Measurements from ENCODE around the gene TOMM70. TPM values are rescaled to one million over a fixed set of nuclear protein-coding genes. Genes with fewer than 3 reads are reported as not detected.

Gene TOMM70
- total RNA-seq, 1 experiment from 2014 or later, result 107 TPM

GRCh38 chr3:100411091-100411982 is 10.4 kb upstream of the TOMM70 start:
- no peak for DNase-seq (ENCODE audit: low read depth)

GRCh38 chr3:100407977-100408532 is 7.2 kb upstream of the TOMM70 start:
- DNase-seq (ENCODE audit: low read depth), result no peak

- DNase-seq (ENCODE audit: low read depth), result no peak
Measured at GRCh38 chr3:100407164-100407563, 6.3 kb upstream of the TOMM70 start.

- no peak for DNase-seq (ENCODE audit: low read depth)
Measured at GRCh38 chr3:100404250-100404548, 3.3 kb upstream of the TOMM70 start.

- DNase-seq (ENCODE audit: low read depth), result peak; percentile 38
Measured at GRCh38 chr3:100403362-100404249, 2.7 kb upstream of the TOMM70 start.

- DNase-seq (ENCODE audit: low read depth), result no peak
Measured at GRCh38 chr3:100402891-100403290, 2.0 kb upstream of the TOMM70 start.

- peak; percentile 18 for DNase-seq (ENCODE audit: low read depth)
Measured at GRCh38 chr3:100402256-100402655, 1.4 kb upstream of the TOMM70 start.

GRCh38 chr3:100401674-100402041 is 769 bp upstream of the TOMM70 start:
- peak; percentile 65 for DNase-seq (ENCODE audit: low read depth)

- peak; percentile 46 for DNase-seq (ENCODE audit: low read depth)
Measured at GRCh38 chr3:100400419-100400779, 490 bp downstream of the TOMM70 start.

- no peak for DNase-seq (ENCODE audit: low read depth)
Measured at GRCh38 chr3:100399341-100400071, 1.4 kb downstream of the TOMM70 start.

GRCh38 chr3:100396967-100397366 is 3.9 kb downstream of the TOMM70 start:
- DNase-seq (ENCODE audit: low read depth), result no peak

- DNase-seq (ENCODE audit: low read depth), result no peak
Measured at GRCh38 chr3:100395679-100396431, 5.0 kb downstream of the TOMM70 start.

GRCh38 chr3:100389025-100389424 is 11.9 kb downstream of the TOMM70 start:
- no peak for DNase-seq (ENCODE audit: low read depth)

- no peak for DNase-seq (ENCODE audit: low read depth)
Measured at GRCh38 chr3:100386437-100387074, 14.3 kb downstream of the TOMM70 start.

- DNase-seq (ENCODE audit: low read depth), result no peak
Measured at GRCh38 chr3:100384733-100385525, 16.0 kb downstream of the TOMM70 start.

- no peak for DNase-seq (ENCODE audit: low read depth)
Measured at GRCh38 chr3:100376301-100376700, 24.6 kb downstream of the TOMM70 start.

- DNase-seq (ENCODE audit: low read depth), result no peak
Measured at GRCh38 chr3:100374521-100374920, 26.4 kb downstream of the TOMM70 start.

GRCh38 chr3:100370756-100371155 is 30.1 kb downstream of the TOMM70 start:
- DNase-seq (ENCODE audit: low read depth), result no peak

- DNase-seq (ENCODE audit: low read depth), result no peak
Measured at GRCh38 chr3:100368441-100368840, 32.4 kb downstream of the TOMM70 start.

GRCh38 chr3:100366424-100366823 is 34.5 kb downstream of the TOMM70 start:
- DNase-seq (ENCODE audit: low read depth), result no peak

Data from Daoy (cell line).